ENCODE measurements around the gene CLEC11A. TPM values are rescaled to one million over a fixed set of nuclear protein-coding genes. Genes with fewer than 3 reads are reported as not detected.

The CLEC11A gene
- total and polyA plus RNA-seq, 9 of the 15 experiments (the other 6 are each of a cell fraction or from before 2014, with no cell fraction given): 0.39 to 43.9 (median 3.4) TPM

DNA sequence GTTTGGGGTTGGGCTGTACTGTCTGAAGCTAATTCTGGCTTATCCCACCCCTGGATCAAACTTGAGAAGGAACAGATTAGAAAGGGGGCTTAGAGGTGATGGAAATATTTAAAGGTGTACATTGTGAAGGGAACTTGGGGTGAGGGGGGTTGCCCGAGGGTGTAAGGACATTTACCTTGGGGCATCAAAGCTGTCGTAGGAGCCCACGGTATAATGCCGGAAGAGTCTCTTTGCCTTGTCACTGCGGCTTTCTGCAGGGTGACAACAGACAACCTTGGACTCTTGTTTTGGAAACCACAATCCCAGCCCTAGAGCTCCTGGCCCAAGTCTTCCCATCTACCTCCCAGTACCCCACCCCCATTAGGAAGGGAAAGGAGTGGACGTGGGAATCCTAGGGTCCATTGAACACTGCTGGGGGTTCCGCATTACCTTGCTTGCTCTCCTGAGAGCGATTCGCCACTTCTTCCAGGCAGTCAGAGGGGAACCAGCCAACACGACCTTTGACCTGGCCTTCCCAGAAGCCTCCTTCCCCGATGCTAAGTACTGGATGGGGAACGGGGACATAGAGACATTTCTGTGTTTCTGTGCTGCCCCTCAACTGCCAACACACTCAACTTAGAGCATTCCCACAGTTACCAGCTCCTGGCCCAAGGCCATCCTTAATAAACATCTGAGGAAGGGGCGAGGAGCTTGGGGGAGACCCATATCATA lies 25.6 kb upstream of the CLEC11A start:
- intact Hi-C loops (cut with micrococcal nuclease) (no loop called here), in situ Hi-C loops (cut with MboI) (no loop called here)
- no peak overlapping the region for H2AFZ ChIP-seq (ENCODE audit: low read depth, low read length)
- ChIA-PET CTCF (ENCODE audit: low intra/inter-chr PET ratio) (no interaction called here), POLR2A (interaction anchor here (0.5 to 1.0 kb wide), 2 partner anchors 8 to 98 kb away, joined by 3 to 4 read pairs; no protein-coding TSS in a partner anchor)
- H3K9me1 ChIP-seq (ENCODE audit: control insufficient read depth, insufficient read depth, low read length): no peaks in the 10 kb centered on the region
- no peak overlapping the region for H3K27ac ChIP-seq (ENCODE audit: extremely low read depth, low read depth, low read length)
- H3K79me2 ChIP-seq (ENCODE audit: control insufficient read depth, insufficient read depth, low read length): no peaks in the 10 kb centered on the region
- WGBS (ENCODE audit: insufficient coverage, low coverage, missing lambda C conversion rate): 8% methylated on average over 13 of the region's 13 CpGs
- no TSS peak for BruUV-seq (replicated peaks)
- TF ChIP-seq HCFC1 (IDR thresholded peaks at IDR 0.05; ENCODE audit: low read depth, low read length) (no peak), POLR2AphosphoS5 (IDR thresholded peaks at IDR 0.05; ENCODE audit: control insufficient read depth, insufficient read depth, low read depth, low read length) (no peak), ZNF445 (CRISPR knock-in tag; IDR thresholded peaks at IDR 0.05; ENCODE audit: low read depth) (no peak), ETV5 (CRISPR knock-in tag; IDR thresholded peaks at IDR 0.05; ENCODE audit: low read depth) (no peak), ZSCAN29 (IDR thresholded peaks at IDR 0.05) (no peak), NRF1 (conservative IDR thresholded peaks at IDR 0.05 in 1 of 2, IDR thresholded peaks at IDR 0.05 in 1 of 2) (no peak), JUNB (CRISPR knock-in tag; conservative IDR thresholded peaks at IDR 0.05) (no peak), NR2C1 (IDR thresholded peaks at IDR 0.05) (0 out of 2 replicates have a peak, but pooled peaks have one; percentile 50), NR2C1 (tag; IDR thresholded peaks at IDR 0.05) (peak; percentile 73), FIP1L1 (IDR thresholded peaks at IDR 0.05; ENCODE audit: low read depth, low read length, poor library complexity, severe bottlenecking) (no peak), NR2C2 (CRISPR knock-in tag; IDR thresholded peaks at IDR 0.05) (no peak), NR2C2 (tag; IDR thresholded peaks at IDR 0.05) (peak; percentile 65), PPARD (CRISPR knock-in tag; IDR thresholded peaks at IDR 0.05) (no peak), SOX6 (IDR thresholded peaks at IDR 0.05) (no peak)
- H3K4me2 ChIP-seq (ENCODE audit: insufficient read depth, low read length): no peak overlapping the region
- peaks cover 20 to 68% of the 10 kb centered on the region in 2 experiments; a peak in 4 of 5 replicates for H3K27me3 ChIP-seq (ENCODE audit: control insufficient read depth in 2 of 2, insufficient read depth in 2 of 2, low read length in 2 of 2)
- peaks cover 0 to 24% of the 10 kb centered on the region in 2 experiments; a peak in 2 of 5 replicates for H3K4me1 ChIP-seq (replicated peaks in 1 of 2; ENCODE audit: control insufficient read depth in 2 of 2, insufficient read depth in 2 of 2, low read length in 2 of 2)
- no peak overlapping the region for H3K9ac ChIP-seq (ENCODE audit: insufficient read depth in 1 of 2, low read depth in 2 of 2, low read length in 2 of 2)
- H4K20me1 ChIP-seq (replicated peaks; ENCODE audit: control insufficient read depth, insufficient read depth, low read length): peaks cover 9% of the 10 kb centered on the region
- no peaks in the 10 kb centered on the region for H3K9me3 ChIP-seq (replicated peaks; ENCODE audit: control insufficient read depth, insufficient read depth, low read depth, low read length)
- FAIRE-seq: no peak
- H3K36me3 ChIP-seq (ENCODE audit: control insufficient read depth, insufficient read depth, low read length): no peaks in the 10 kb centered on the region
- no peak for DNase-seq (ENCODE audit: extremely low read depth in 1 of 4, low spot score in 3 of 4)
- no peak for ATAC-seq
- H3K4me3 ChIP-seq: no peak overlapping the region
